Measurements from ENCODE around the gene ITPR3. TPM values are rescaled to one million over a fixed set of nuclear protein-coding genes. Genes with fewer than 3 reads are reported as not detected.

The ITPR3 gene
- total RNA-seq, 1 donor from 2014 or later: 21.6 TPM

DNA sequence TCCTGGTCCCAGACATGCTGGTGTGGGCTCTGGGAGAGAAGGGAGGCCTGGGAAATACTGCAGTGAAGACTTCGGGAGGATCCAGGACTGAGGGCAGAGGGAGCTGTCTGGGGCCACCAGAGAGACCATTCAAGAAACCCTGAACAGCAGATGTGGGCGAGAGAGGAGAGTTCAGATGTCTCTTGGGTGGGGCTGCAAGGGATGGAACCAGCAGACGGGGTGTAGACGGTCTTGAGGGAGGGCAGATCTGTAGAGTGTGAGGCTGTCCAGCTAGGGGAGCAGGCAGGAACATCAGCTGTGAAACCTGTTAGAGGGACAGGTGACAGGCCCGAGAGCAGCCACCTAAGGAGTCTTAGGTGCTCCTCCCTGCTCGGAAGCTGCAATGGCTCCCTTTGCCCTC is 38.9 kb downstream of the ITPR3 start:
- no peak for DNase-seq (ENCODE audit: extremely low spot score, unreplicated experiment)
- no peaks in the 10 kb centered on the region for H3K36me3 Mint-ChIP-seq (ENCODE audit: unreplicated experiment)
- no peaks in the 10 kb centered on the region for H3K9me3 Mint-ChIP-seq (ENCODE audit: unreplicated experiment)
- H3K27ac Mint-ChIP-seq (ENCODE audit: unreplicated experiment): no peak overlapping the region
- H3K4me1 Mint-ChIP-seq (ENCODE audit: unreplicated experiment): peaks cover 3% of the 10 kb centered on the region
- no peak overlapping the region for H3K4me3 Mint-ChIP-seq (ENCODE audit: unreplicated experiment)
- TF ChIP-seq, protein P1, sequence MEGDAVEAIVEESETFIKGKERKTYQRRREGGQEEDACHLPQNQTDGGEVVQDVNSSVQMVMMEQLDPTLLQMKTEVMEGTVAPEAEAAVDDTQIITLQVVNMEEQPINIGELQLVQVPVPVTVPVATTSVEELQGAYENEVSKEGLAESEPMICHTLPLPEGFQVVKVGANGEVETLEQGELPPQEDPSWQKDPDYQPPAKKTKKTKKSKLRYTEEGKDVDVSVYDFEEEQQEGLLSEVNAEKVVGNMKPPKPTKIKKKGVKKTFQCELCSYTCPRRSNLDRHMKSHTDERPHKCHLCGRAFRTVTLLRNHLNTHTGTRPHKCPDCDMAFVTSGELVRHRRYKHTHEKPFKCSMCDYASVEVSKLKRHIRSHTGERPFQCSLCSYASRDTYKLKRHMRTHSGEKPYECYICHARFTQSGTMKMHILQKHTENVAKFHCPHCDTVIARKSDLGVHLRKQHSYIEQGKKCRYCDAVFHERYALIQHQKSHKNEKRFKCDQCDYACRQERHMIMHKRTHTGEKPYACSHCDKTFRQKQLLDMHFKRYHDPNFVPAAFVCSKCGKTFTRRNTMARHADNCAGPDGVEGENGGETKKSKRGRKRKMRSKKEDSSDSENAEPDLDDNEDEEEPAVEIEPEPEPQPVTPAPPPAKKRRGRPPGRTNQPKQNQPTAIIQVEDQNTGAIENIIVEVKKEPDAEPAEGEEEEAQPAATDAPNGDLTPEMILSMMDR (IDR thresholded peaks at IDR 0.05): no peak
- H3K27me3 Mint-ChIP-seq (ENCODE audit: unreplicated experiment): no peaks in the 10 kb centered on the region

DNA sequence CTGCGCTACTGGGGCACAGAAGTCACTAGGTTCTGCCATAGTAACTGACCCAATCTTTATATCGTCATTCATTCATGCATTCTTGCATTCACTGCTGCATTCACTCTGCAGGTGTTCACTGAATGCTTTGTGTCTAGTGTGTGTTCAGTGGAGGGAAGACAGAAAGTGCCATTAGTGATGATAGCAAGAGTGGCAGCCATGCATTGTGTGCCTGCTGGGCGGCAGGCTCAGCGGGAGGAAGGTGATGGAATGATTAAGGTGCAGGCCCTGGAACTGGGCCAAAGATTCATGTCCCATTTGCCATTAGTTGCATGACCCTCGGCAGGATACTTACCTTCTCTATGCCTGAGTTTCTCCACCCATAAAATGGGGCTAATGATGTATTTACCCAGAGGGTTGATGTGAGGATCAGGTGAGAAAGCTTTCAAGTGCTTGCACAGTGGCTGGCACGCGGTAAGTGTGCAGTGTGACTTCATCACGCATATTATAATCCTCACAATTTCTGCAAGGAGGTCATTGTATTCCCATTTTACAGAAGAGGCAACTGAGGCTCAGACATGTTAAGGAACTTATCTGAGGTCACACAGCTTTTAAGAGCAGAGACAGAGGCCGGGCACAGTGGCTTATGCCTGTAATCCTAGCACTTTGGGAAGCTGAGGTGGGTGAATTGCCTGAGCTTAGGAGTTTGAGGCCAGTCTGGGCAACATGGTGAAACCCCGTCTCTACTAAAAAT is 40.1 kb downstream of the ITPR3 start:
- H3K36me3 Mint-ChIP-seq (ENCODE audit: unreplicated experiment): no peaks in the 10 kb centered on the region
- H3K9me3 Mint-ChIP-seq (ENCODE audit: unreplicated experiment): no peaks in the 10 kb centered on the region
- H3K4me3 Mint-ChIP-seq (ENCODE audit: unreplicated experiment): no peak overlapping the region
- no peaks in the 10 kb centered on the region for H3K4me1 Mint-ChIP-seq (ENCODE audit: unreplicated experiment)
- H3K27me3 Mint-ChIP-seq (ENCODE audit: unreplicated experiment): no peaks in the 10 kb centered on the region
- H3K27ac Mint-ChIP-seq (ENCODE audit: unreplicated experiment): no peak overlapping the region
- TF ChIP-seq, protein P1 (IDR thresholded peaks at IDR 0.05): no peak
- DNase-seq (ENCODE audit: extremely low spot score, unreplicated experiment): no peak

DNA sequence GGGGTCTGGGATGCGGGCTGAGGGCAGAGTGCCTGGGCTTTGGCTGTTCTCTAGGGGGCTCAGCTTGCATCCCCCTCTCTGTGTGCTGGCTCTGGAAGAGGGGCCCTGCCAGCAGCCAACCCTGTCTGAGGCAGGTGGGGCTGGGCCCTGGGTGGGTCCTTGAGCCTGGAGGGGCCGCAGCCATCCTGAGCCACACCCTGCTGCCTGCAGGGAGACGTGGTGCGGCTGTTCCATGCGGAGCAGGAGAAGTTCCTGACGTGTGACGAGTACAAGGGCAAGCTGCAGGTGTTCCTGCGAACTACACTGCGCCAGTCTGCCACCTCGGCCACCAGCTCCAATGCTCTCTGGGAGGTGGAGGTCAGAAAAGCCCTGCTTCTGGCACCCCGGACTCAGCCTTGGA is 41.2 kb downstream of the ITPR3 start:
- H3K4me1 Mint-ChIP-seq (ENCODE audit: unreplicated experiment): no peaks in the 10 kb centered on the region
- no peak overlapping the region for H3K4me3 Mint-ChIP-seq (ENCODE audit: unreplicated experiment)
- H3K27ac Mint-ChIP-seq (ENCODE audit: unreplicated experiment): no peak overlapping the region
- DNase-seq (ENCODE audit: extremely low spot score, unreplicated experiment): no peak
- TF ChIP-seq, protein P1 (IDR thresholded peaks at IDR 0.05): no peak
- H3K27me3 Mint-ChIP-seq (ENCODE audit: unreplicated experiment): no peaks in the 10 kb centered on the region
- no peaks in the 10 kb centered on the region for H3K9me3 Mint-ChIP-seq (ENCODE audit: unreplicated experiment)
- H3K36me3 Mint-ChIP-seq (ENCODE audit: unreplicated experiment): no peaks in the 10 kb centered on the region

DNA sequence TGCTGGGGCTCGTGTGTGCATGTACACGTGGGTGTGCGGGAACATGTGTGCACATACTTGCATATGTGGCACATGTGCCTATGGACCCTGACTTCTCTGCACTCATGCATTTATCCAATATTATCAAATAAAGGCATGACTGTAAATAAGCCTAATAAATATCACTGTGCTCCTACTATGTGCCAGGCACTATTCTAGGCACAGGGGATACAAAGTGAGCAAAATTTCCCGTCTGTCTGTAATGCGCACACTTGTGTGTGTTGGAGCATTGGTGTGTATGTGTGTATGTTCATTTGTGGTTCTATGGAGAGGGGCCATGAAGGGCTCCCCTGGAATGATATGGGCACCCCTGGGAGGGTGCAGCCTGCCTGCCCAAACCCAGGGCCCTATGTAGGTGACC is 41.9 kb downstream of the ITPR3 start:
- H3K27ac Mint-ChIP-seq (ENCODE audit: unreplicated experiment): no peak overlapping the region
- peaks cover 2% of the 10 kb centered on the region for H3K36me3 Mint-ChIP-seq (ENCODE audit: unreplicated experiment)
- H3K4me3 Mint-ChIP-seq (ENCODE audit: unreplicated experiment): no peak overlapping the region
- no peaks in the 10 kb centered on the region for H3K27me3 Mint-ChIP-seq (ENCODE audit: unreplicated experiment)
- TF ChIP-seq, protein P1 (IDR thresholded peaks at IDR 0.05): no peak
- H3K4me1 Mint-ChIP-seq (ENCODE audit: unreplicated experiment): no peaks in the 10 kb centered on the region
- H3K9me3 Mint-ChIP-seq (ENCODE audit: unreplicated experiment): no peaks in the 10 kb centered on the region
- DNase-seq (ENCODE audit: extremely low spot score, unreplicated experiment): no peak

DNA sequence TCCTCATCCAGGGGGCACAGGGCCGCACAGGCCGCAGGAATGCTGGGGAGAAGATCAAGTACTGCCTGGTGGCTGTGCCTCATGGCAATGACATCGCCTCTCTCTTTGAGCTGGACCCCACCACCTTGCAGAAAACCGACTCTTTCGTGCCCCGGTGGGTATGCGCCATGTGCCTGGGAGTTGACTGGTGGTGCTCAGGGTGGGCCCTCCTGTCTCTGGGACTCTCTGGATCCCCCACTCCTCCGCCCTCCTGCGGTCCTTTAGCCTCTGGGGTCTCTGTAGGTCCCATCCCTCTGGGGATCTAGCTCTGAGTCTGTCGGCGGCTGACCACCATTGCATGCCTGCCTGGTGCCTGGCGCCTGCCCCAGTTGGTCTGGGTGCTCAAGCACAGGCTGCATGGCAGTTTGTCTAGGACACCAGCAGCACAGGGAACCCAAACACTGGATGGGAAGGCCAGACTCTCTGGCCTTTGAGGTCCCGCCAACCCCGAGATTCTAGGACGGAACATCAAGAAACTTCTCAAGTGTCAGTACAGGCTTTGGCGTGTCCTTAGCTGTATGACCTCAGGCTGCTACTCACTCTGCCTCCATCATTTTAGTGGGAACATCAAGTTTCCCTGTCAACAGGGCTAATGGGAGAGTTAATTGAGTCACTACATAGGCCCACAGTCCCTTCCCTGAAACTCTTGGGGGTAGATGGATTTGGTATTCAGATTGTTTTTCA is 42.8 kb downstream of the ITPR3 start:
- H3K4me1 Mint-ChIP-seq (ENCODE audit: unreplicated experiment): no peaks in the 10 kb centered on the region
- no peak overlapping the region for H3K4me3 Mint-ChIP-seq (ENCODE audit: unreplicated experiment)
- DNase-seq (ENCODE audit: extremely low spot score, unreplicated experiment): no peak
- H3K36me3 Mint-ChIP-seq (ENCODE audit: unreplicated experiment): peaks cover 8% of the 10 kb centered on the region
- no peak overlapping the region for H3K27ac Mint-ChIP-seq (ENCODE audit: unreplicated experiment)
- TF ChIP-seq, protein P1 (IDR thresholded peaks at IDR 0.05): no peak
- H3K9me3 Mint-ChIP-seq (ENCODE audit: unreplicated experiment): no peaks in the 10 kb centered on the region
- no peaks in the 10 kb centered on the region for H3K27me3 Mint-ChIP-seq (ENCODE audit: unreplicated experiment)
